H1 (cell line): Measurements from ENCODE around the gene FHOD1.

Experiments used
- CTCF ChIP-seq, 3 experiments: IDR thresholded peaks; 1 replicate in 2 of 3; 2 replicates in 1 of 3; pipeline versions ENCODE4 v1.5.1 to v1.6.1; 2011; ENCODE audit warnings: low read length in 3 of 3, mild to moderate bottlenecking in 3 of 3, inconsistent platforms in 2 of 3, low read depth in 1 of 3, moderate library complexity in 1 of 3; ENCODE audit not compliant: insufficient read depth in 1 of 3; ENCODE audit errors: control extremely low read depth in 1 of 3
- POLR2AphosphoS5 ChIP-seq: IDR thresholded peaks from 2 replicates; pipeline ENCODE4 v1.6.1; 2011; ENCODE audit warnings: low read depth, low read length
- SUZ12 ChIP-seq: fragments of 200-600 bp; sonication (generic); IDR thresholded peaks from 2 replicates; pipeline ENCODE4 v1.6.1; 2012; ENCODE audit warnings: mild to moderate bottlenecking, inconsistent platforms, low read length, moderate library complexity, mixed read lengths

GRCh38 chr16:67199011-67199807, 48.1 kb downstream of the FHOD1 start, which contains the start of gene ELMO3:
- no peak for TF ChIP-seq SUZ12
- peak; percentile 51; the same call in 1 of the 2 replicates for TF ChIP-seq POLR2AphosphoS5
- peak; percentile 88 to 94 (median 89) for TF ChIP-seq CTCF (IDR thresholded peaks at IDR 0.05; ENCODE audit: control extremely low read depth in 1 of 3, insufficient read depth in 1 of 3, low read depth in 1 of 3, low read length in 3 of 3)
